ENCODE results near the gene PRADC1.

Gene PRADC1

GRCh38 chr2:73258913-73259215 is 25.8 kb upstream of the PRADC1 start:
- no peak for DNase-seq (ENCODE audit: low read depth)

DNA sequence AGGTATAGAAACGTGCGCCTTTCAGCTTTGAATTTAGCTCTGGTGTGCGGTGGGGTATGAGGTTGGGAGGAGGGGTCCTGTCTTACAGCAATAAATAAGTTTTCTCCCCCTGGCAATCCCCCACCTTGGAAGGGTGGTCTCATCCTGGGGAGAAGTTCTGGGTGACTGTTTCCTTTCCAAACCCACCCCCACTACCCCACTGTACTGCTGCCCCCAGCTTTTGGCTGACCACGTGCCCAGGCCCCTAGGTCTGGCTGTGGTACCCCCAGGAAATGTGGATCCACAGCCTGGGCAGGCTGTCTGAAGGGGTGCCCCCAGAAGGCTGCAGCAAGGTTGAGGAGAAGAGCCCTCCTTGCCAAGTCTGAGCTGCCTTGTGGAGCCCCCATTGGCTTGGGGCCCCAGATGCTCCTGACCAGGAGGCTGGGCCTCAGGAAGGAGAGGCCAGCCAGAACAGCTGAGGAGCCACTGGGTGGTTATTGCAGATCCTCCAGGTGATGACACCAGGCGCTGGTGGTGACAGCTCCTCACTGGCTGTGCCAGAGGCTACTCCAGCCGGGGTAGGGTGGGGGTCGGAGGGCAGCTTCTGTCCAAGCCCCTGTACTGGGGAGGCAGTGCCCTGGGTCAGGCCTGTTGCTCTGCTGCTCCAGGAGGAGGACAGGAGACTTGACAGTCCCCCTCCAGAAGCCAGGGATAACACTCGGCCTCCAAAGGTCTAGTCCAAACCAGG is 25.3 kb upstream of the PRADC1 start:
- no peak for DNase-seq (ENCODE audit: low read depth)

- no peak for DNase-seq (ENCODE audit: low read depth)
Observed at GRCh38 chr2:73257425-73258125, 24.5 kb upstream of the PRADC1 start.

DNA sequence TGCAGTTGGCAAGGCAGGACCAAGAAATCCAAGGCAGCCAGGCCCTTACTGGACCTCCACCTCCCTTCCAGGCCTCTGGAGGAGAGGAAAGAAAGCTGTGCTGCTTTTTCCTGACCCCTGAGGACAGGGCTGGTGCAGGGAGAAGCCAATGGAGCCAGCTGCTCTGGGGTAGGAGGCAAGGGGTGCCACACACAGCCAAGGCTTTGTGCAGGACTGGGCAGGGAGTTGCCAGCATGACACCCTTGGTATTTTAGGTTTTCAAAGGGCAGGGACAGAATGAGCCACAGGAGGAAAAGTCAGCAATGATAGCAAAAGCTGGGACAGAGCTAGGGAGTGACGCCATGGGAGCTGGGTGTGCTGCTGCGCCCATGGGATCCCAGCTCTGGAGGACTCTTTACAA is 24.0 kb upstream of the PRADC1 start:
- no peak for DNase-seq (ENCODE audit: low read depth)

- no peak for DNase-seq (ENCODE audit: low read depth)
Observed at GRCh38 chr2:73256618-73256922, 23.5 kb upstream of the PRADC1 start.

- DNase-seq (ENCODE audit: low read depth) = no peak
Observed at GRCh38 chr2:73255907-73256617, 23.0 kb upstream of the PRADC1 start.

DNA sequence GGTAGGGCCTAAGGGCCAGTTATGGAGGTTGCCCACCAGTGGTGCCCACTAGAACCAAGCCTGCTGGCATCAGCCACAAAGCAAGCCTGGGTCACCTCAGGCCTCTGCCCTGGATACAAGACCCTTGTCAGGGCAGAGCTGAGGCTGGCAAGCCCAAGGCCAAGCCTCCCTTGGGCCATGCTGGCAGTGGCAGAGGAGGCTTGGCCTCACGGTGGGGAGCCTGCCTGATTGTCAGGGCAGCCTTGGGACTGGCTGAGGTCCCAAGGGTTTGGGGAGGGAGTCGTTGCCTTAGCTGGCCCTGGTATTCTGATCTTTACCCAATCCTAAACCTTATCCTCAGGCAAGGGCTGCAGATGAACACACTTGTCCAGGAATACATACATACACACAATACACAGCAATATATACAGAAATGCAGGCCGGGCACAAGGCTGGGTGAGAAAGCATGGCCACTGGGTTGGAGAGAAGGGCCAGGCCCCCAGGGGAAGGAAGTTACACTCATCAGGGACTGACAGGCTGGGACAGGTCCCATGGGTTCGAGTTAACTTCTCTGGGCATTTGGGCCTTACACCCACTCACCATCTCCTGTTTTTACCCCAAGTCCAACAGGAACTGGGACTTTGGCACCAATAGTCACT is 22.1 kb upstream of the PRADC1 start:
- no peak for DNase-seq (ENCODE audit: low read depth)

- no peak for DNase-seq (ENCODE audit: low read depth)
Observed at GRCh38 chr2:73254343-73255006, 21.4 kb upstream of the PRADC1 start.

GRCh38 chr2:73253901-73254300 is 20.9 kb upstream of the PRADC1 start:
- no peak for DNase-seq (ENCODE audit: low read depth)

DNA sequence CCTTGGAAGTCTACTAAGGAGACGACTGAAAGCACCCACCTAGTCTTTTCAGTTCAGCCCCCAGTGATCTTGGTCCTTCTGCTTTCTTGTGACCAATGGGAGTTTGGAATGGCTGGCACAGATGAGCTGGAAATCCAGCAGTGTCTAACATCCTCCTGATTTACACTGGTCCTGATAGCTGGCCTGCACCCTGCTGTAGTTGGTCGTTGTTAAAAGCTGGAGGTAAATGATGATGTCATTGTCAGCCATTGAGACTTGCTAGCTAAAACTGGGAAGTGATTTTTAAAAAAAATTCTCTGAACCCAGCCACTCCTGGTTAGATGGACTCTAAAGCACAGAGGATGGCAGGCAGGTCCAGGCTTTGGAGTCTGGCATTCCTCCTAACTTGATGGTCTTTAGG is 20.4 kb upstream of the PRADC1 start:
- no peak for DNase-seq (ENCODE audit: low read depth)

- DNase-seq (ENCODE audit: low read depth) = no peak
Observed at GRCh38 chr2:73252238-73253027, 19.4 kb upstream of the PRADC1 start.

DNA sequence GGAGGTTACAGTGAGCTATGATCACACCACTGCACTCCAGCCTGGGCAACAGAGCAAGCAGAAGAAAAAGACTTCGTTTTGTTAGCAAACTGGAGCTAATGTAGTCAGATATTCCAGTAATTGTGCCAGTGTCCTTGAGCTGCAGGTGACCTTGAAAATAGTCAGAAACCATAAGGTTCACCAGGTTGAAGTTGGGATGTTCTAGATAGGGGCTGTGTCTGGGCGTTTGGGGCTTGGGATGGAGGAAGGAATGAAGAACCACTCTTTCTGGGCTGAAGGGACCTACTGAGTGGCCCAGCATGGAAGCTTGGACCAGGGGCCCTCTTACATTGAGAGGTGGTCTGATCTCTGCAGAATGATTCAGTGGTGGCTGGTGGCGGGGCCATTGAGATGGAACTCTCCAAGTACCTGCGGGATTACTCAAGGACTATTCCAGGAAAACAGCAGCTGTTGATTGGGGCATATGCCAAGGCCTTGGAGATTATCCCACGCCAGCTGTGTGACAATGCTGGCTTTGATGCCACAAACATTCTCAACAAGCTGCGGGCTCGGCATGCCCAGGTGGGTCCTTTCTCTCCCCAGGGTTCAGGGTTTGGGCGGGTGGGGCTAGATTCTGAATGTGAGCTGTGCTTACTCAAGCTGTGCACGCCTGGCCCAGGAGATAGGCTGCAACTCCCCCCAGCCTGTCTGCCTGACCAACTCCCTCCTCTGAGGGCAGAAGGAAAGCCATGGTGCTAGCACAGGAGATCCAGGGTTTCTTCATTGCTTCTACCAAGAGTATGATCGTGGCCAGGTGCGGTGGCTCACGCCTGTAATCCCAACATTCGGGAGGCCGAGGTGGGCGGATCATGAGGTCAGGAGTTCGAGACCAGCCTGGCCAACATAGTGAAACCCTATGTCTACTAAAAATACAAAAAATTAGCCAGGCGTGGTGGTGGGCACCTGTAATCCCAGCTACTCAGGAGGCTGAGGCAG is 18.1 kb upstream of the PRADC1 start:
- no peak for DNase-seq (ENCODE audit: low read depth)

DNA sequence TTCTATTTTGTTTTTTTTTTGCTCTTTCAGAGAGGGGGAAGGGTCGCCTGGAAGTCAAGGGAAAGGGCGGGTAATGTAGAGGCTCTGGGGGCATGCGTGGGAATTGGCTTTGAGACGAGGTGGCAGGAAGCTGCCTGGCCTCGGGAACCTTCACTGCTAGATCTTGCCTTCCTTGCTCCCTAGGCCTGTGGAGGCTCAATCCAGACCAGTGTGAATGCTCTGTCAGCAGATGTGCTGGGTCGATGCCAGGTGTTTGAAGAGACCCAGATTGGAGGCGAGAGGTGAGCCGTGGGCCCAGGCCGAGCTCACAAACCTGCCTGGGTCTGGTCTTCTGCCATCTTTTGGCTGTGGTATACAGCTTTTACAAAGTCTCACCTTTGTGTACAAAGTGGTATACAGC is 16.6 kb upstream of the PRADC1 start:
- DNase-seq (ENCODE audit: low read depth) = no peak

DNA sequence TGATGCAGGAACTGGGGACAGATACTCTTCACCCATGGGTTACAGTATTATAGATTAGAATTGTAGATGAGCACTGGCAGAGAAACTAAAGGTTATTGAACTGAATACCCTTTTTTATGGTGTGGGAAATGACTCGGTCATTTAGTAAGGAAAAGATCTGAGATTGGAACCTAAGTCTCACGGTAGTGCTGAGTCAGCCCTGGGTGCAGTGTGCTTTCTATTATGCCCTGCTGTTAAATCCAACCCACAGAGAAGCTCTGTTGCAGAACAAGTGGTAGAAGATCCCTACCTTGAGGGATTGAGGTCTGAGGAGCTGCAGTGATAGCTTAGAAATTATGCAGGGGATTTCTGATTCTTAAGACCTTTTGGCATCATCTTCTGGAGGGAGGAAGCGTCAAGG is 13.8 kb upstream of the PRADC1 start:
- no peak for DNase-seq (ENCODE audit: low read depth)

DNA sequence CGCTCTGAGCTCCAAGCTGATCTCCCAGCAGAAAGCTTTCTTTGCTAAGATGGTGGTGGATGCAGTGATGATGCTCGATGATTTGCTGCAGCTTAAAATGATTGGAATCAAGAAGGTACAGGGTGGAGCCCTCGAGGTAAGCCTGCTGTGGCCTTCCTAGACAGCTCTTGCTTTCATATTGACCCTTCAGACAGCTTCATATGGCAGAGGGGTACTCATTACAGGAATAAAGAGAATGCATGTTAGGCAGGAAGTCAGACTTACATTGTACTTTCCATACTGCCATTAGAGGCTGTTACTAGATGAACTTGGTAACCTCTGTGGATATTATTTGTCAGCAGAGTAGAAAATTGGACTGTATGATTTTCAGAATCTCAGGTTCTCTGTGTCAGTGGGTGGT is 11.5 kb upstream of the PRADC1 start:
- DNase-seq (ENCODE audit: low read depth) = no peak

- DNase-seq (ENCODE audit: low read depth) = no peak
Observed at GRCh38 chr2:73243884-73244570, 11.0 kb upstream of the PRADC1 start.

GRCh38 chr2:73239776-73240175 is 6.7 kb upstream of the PRADC1 start:
- DNase-seq (ENCODE audit: low read depth) = no peak

GRCh38 chr2:73238976-73239375 is 5.9 kb upstream of the PRADC1 start:
- no peak for DNase-seq (ENCODE audit: low read depth)

DNA sequence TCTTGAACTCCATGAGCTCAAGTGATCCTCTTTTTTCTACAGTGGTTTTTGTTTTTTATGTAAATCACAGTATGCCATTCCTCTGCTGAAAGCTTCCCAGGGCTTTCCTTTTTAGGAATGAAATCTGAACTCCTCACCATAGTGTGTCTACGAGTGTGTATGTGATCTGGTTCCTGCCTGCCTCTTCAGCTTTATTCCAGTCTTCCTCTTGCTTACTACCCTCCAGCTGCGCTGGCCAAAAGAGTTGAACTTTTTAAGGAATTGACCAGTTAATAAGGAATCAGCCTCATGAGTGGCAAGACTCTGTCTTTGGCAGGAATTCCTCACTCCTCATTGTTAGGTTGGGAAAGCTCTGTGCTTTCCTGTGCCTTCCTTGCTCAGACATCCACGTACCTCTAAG is 5.1 kb upstream of the PRADC1 start:
- DNase-seq (ENCODE audit: low read depth) = no peak

DNA sequence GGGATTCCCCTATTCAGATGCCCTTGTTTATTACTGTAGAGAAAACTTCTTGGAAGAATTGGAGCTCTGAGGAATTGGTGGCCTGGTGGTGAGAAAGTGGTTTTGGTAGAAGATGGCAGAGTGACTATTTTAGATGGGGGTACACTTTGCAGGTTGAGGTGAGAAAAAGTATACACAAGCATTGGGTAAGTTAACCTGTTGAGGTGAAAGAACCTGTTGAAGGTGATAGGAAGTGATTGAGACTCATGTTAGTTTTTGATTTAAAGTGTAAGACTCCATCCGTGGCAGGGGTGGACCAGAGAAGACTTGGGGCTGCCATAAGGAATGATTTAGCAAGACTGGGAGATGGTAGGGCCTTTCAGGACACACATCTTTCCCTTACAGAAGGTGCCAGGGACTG is 4.1 kb upstream of the PRADC1 start:
- no peak for DNase-seq (ENCODE audit: low read depth)
